Measurements from ENCODE around the gene PRICKLE1. TPM values are rescaled to one million over a fixed set of nuclear protein-coding genes. Genes with fewer than 3 reads are reported as not detected.

The PRICKLE1 gene
- total RNA-seq: 11.6 and 22.2 TPM in 2 replicates

GRCh38 chr12:42589465-42590329 lies at the start of gene PRICKLE1:
TSS of gene PRICKLE1 (minus strand) at chr12:42589746. CDS start at chr12:42472516, 117,230 bp downstream.
- TF ChIP-seq, protein P1, sequence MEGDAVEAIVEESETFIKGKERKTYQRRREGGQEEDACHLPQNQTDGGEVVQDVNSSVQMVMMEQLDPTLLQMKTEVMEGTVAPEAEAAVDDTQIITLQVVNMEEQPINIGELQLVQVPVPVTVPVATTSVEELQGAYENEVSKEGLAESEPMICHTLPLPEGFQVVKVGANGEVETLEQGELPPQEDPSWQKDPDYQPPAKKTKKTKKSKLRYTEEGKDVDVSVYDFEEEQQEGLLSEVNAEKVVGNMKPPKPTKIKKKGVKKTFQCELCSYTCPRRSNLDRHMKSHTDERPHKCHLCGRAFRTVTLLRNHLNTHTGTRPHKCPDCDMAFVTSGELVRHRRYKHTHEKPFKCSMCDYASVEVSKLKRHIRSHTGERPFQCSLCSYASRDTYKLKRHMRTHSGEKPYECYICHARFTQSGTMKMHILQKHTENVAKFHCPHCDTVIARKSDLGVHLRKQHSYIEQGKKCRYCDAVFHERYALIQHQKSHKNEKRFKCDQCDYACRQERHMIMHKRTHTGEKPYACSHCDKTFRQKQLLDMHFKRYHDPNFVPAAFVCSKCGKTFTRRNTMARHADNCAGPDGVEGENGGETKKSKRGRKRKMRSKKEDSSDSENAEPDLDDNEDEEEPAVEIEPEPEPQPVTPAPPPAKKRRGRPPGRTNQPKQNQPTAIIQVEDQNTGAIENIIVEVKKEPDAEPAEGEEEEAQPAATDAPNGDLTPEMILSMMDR (conservative IDR thresholded peaks at IDR 0.05; ENCODE audit: low read depth, low read length): no peak

DNA sequence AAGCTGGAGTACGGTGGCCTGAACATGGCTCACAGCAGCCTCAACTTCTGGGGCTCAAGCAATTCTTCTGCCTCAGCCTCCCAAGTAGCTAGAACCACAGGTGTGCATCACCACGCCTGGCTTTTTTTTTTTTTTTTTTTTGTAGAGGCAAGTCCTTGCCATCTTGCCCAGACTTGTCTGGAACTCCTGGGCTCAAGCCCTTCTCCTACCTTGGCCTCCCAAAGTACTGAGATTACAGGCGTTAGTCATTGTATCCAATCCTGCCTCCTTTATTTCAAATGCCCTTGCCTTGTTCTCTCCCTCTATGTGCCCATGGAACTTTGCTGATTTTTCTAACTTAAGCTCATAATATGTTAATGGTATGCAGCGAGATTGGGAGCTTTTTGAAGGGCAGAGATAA lies 49.2 kb upstream of the PRICKLE1 start:
- no peak for DNase-seq (ENCODE audit: low read depth)
- no peak overlapping the region for H3K4me3 ChIP-seq (ENCODE audit: low read depth, low read length)
- TF ChIP-seq, protein P1 (conservative IDR thresholded peaks at IDR 0.05; ENCODE audit: low read depth, low read length): no peak

More at GRCh38 chr12:42589465-42590329, at the start of gene PRICKLE1:
- DNase-seq (ENCODE audit: low read depth): no peak
- H3K4me3 ChIP-seq (ENCODE audit: low read depth, low read length): peak within 1 kb of the TSS; percentile 99

- TF ChIP-seq, protein P1 (conservative IDR thresholded peaks at IDR 0.05; ENCODE audit: low read depth, low read length): no peak
- no peak for DNase-seq (ENCODE audit: low read depth)
- no peak overlapping the region for H3K4me3 ChIP-seq (ENCODE audit: low read depth, low read length)
Observed at GRCh38 chr12:42638011-42638410, 48.5 kb upstream of the PRICKLE1 start.

DNA sequence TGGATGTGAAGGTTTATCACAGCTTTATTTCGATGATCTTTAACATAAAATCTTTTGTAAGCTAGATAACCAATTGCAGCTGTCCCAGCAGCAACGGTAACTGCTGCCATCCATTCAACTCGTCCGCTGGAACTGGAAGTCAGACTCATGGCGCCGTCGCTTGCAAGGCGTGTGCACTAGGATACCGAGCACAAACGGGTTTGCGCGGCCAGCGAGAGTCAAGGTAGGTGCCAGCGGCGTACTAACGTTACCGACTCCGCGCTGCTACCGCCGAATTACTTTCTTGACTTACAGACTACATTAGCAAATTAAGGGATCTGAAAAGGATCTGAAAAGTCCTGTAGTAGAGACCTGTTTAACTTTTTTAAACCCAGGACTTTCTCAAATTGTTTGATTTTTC lies 47.4 kb upstream of the PRICKLE1 start:
- TF ChIP-seq, protein P1 (conservative IDR thresholded peaks at IDR 0.05; ENCODE audit: low read depth, low read length): no peak
- H3K4me3 ChIP-seq (ENCODE audit: low read depth, low read length): no peak overlapping the region
- DNase-seq (ENCODE audit: low read depth): no peak

- no peak for DNase-seq (ENCODE audit: low read depth)
- no peak overlapping the region for H3K4me3 ChIP-seq (ENCODE audit: low read depth, low read length)
- TF ChIP-seq, protein P1 (conservative IDR thresholded peaks at IDR 0.05; ENCODE audit: low read depth, low read length): no peak
Observed at GRCh38 chr12:42633594-42633993, 44.0 kb upstream of the PRICKLE1 start.

DNA sequence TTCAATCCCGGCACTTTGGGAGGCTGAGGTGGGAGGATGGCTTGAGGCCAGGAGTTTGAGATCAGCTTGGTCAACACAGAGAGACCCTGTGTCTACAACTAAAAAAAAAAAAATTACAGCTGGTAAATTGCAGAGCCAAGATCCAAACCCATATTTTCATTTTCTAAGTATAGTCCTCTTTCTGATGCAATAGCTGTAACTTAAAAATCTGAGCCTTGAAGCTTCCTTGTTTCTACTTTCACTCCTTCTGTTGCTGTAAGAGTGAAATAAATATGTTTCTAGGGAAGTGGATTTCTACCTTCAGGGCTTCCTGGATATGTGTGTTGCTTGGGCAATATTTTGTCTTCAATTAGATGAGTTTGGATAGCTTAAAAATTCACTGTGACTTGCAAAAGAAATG lies 42.0 kb upstream of the PRICKLE1 start:
- TF ChIP-seq, protein P1 (conservative IDR thresholded peaks at IDR 0.05; ENCODE audit: low read depth, low read length): no peak
- DNase-seq (ENCODE audit: low read depth): no peak
- H3K4me3 ChIP-seq (ENCODE audit: low read depth, low read length): no peak overlapping the region

GRCh38 chr12:42630314-42630713 lies 40.8 kb upstream of the PRICKLE1 start:
- no peak for DNase-seq (ENCODE audit: low read depth)
- TF ChIP-seq, protein P1 (conservative IDR thresholded peaks at IDR 0.05; ENCODE audit: low read depth, low read length): no peak
- H3K4me3 ChIP-seq (ENCODE audit: low read depth, low read length): no peak overlapping the region

Measured in epithelial cell of proximal tubule (primary cell).